Astrocyte of the cerebellum (primary cell): Measurements from ENCODE around the gene ADI1.

Source experiments
- DNase-seq: peaks from one replicate; pipeline ENCODE4 v3.0.0-alpha.2; 2011; ENCODE audit warnings: low read depth
- H3K4me3 ChIP-seq: 2 replicates; pipeline ENCODE4 v1.5.1; 2011; ENCODE audit warnings: mild to moderate bottlenecking, low read depth, low read length, moderate library complexity
- CTCF ChIP-seq: IDR thresholded peaks from 2 replicates; pipeline ENCODE4 v1.5.1; 2012; ENCODE audit warnings: low read length, low read depth, moderate library complexity, mild to moderate bottlenecking; ENCODE audit errors: missing control alignments
- in situ Hi-C: cut with HindIII; loops from 2 replicates; pipeline ENCODE4 v1.10.0; 2017; ENCODE audit warnings: low sequenced_read_pairs

Gene ADI1

GRCh38 chr2:3488855-3489763, 30.2 kb downstream of the ADI1 start:
- no peak overlapping the region for H3K4me3 ChIP-seq
- in situ Hi-C loops: no loop called here
- DNase-seq: no peak
- no peak for TF ChIP-seq CTCF

GRCh38 chr2:3488061-3488531, 31.2 kb downstream of the ADI1 start:
- H3K4me3 ChIP-seq: no peak overlapping the region
- no peak for TF ChIP-seq CTCF
- in situ Hi-C loops: no loop called here
- no peak for DNase-seq

- H3K4me3 ChIP-seq: no peak overlapping the region
- in situ Hi-C loops: no loop called here
- no peak for DNase-seq
- no peak for TF ChIP-seq CTCF
Observed at GRCh38 chr2:3487432-3487831, 31.9 kb downstream of the ADI1 start.

GRCh38 chr2:3487028-3487425, 32.3 kb downstream of the ADI1 start:
- TF ChIP-seq CTCF: no peak
- in situ Hi-C loops: no loop called here
- no peak for DNase-seq
- H3K4me3 ChIP-seq: no peak overlapping the region

- no peak for TF ChIP-seq CTCF
- in situ Hi-C loops: no loop called here
- H3K4me3 ChIP-seq: no peak overlapping the region
- DNase-seq: no peak
Observed at GRCh38 chr2:3486047-3487027, 33.0 kb downstream of the ADI1 start.

- TF ChIP-seq CTCF: no peak
- no peak overlapping the region for H3K4me3 ChIP-seq
- no peak for DNase-seq
- in situ Hi-C loops: no loop called here
Observed at GRCh38 chr2:3485166-3485565, 34.2 kb downstream of the ADI1 start.
